Spinal cord (tissue), 10 donors: Measurements from ENCODE around the gene PARN. TPM values are rescaled to one million over a fixed set of nuclear protein-coding genes. Genes with fewer than 3 reads are reported as not detected.
"Not testable (repeated sequence)": the region's sequence is repeated elsewhere in the genome, so short reads cannot be mapped to it uniquely, and the experiment has no call there.

Experiments
- DNase-seq, 6 donors: peaks; one replicate each; pipeline versions ENCODE4 v3.0.0 to v3.0.0-alpha.2; 2013 to 2015; ENCODE audit warnings: low spot score in 6 of 6, low read depth in 4 of 6
- H3K27ac ChIP-seq: one replicate; pipeline ENCODE4 v1.5.1; 2013; ENCODE audit warnings: low read depth, low read length, control low read depth
- H3K27me3 ChIP-seq: one replicate; pipeline ENCODE4 v1.6.1; 2013; ENCODE audit warnings: low read length; ENCODE audit not compliant: control insufficient read depth, insufficient read depth
- H3K36me3 ChIP-seq: one replicate; pipeline ENCODE4 v1.6.1; 2013; ENCODE audit warnings: low read length; ENCODE audit not compliant: control insufficient read depth, insufficient read depth
- H3K4me1 ChIP-seq: one replicate; pipeline ENCODE4 v1.6.1; 2013; ENCODE audit warnings: low read length; ENCODE audit not compliant: control insufficient read depth, insufficient read depth
- H3K4me3 ChIP-seq: one replicate; pipeline ENCODE4 v1.5.1; 2013; ENCODE audit warnings: low read depth, low read length, control low read depth
- H3K9me3 ChIP-seq: one replicate; pipeline ENCODE4 v1.6.1; 2013; ENCODE audit warnings: low read length; ENCODE audit not compliant: control insufficient read depth, insufficient read depth
- WGBS: methylation state at CpG from one replicate; pipeline ENCODE4 v1.1.5; 2013; ENCODE audit warnings: missing lambda C conversion rate; ENCODE audit not compliant: insufficient coverage; 5-methylcytosine and 5-hydroxymethylcytosine counted together
- polyA plus RNA-seq, 2 donors: library from polyadenylated mRNA; unstranded; fragments of 120-200 nt; gene quantifications; one replicate each; pipeline ENCODE4 v1.2.1, GENCODE V29; 2013; ENCODE audit not compliant: insufficient read length in 2 of 2
- total RNA-seq, 2 donors: library from RNA; depleted of rRNA in 1 of 2; stranded (reverse); fragments of 120-200 nt in 1 of 2; fragments of >200 nt in 1 of 2; gene quantifications; one replicate each; pipeline versions ENCODE4 v1.2.3 to v1.2.4, GENCODE V29; 2013 to 2014
- donor health status: healthy.

The PARN gene
- total and polyA plus RNA-seq, 4 donors, result 23.5 to 33.6 (median 25.2) TPM

- H3K27me3 ChIP-seq, result no peaks in the 10 kb centered on the region
- WGBS, result 74% methylated on average over 15 of the region's 18 CpGs
- no peaks in the 10 kb centered on the region for H3K36me3 ChIP-seq
- DNase-seq, result no peak
- no peaks in the 10 kb centered on the region for H3K9me3 ChIP-seq
- no peaks in the 10 kb centered on the region for H3K4me1 ChIP-seq
- H3K27ac ChIP-seq, result no peak overlapping the region
- H3K4me3 ChIP-seq, result no peak overlapping the region
Observed at GRCh38 chr16:14420721-14421488, 209.2 kb downstream of the PARN start.

GRCh38 chr16:14420243-14420642 lies 209.8 kb downstream of the PARN start:
- DNase-seq, result not testable (repeated sequence)
- WGBS, result 93% methylated on average over 4 of the region's 4 CpGs

DNA sequence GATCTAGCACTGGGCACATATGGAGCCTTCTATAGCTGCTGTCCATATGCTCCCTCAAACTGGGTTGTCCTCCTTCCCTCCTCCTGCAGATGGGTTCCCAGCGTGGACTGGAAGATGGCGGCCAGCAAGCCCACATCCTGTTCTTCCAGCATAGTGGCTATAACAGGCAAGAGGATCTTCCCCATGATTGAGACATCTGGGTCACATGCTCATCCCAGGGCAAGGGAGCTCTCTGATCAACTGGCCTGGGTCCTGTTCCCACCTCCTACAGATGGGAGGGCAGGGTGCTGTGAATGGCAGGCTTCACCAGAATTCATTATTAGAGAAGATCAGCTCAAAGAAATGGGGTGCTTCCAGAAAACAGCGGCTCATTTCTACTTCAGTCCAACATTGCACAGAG lies 210.2 kb downstream of the PARN start:
- Histone ChIP-seq H3K27me3 (no peaks in the 10 kb centered on the region), H3K4me3 (no peak overlapping the region), H3K9me3 (no peaks in the 10 kb centered on the region), H3K36me3 (no peaks in the 10 kb centered on the region), H3K27ac (no peak overlapping the region), H3K4me1 (no peaks in the 10 kb centered on the region)
- WGBS, result 100% methylated on average over 2 of the region's 3 CpGs
- no peak for DNase-seq

More at GRCh38 chr16:14420243-14420642, 209.8 kb downstream of the PARN start:
- H3K4me1 ChIP-seq, H3K4me3 ChIP-seq, H3K27me3 ChIP-seq, H3K27ac ChIP-seq, H3K9me3 ChIP-seq, H3K36me3 ChIP-seq: not testable (repeated sequence)

- no peaks in the 10 kb centered on the region for H3K4me1 ChIP-seq
- no peaks in the 10 kb centered on the region for H3K36me3 ChIP-seq
- no peak for DNase-seq
- no peak overlapping the region for H3K27ac ChIP-seq
- H3K9me3 ChIP-seq, result no peaks in the 10 kb centered on the region
- 69% methylated on average over 5 of the region's 6 CpGs for WGBS
- H3K4me3 ChIP-seq, result no peak overlapping the region
- no peaks in the 10 kb centered on the region for H3K27me3 ChIP-seq
Observed at GRCh38 chr16:14418795-14419225, 211.2 kb downstream of the PARN start.

- Histone ChIP-seq H3K4me3 (no peak overlapping the region), H3K27me3 (no peaks in the 10 kb centered on the region), H3K27ac (no peak overlapping the region), H3K4me1 (no peaks in the 10 kb centered on the region), H3K36me3 (no peaks in the 10 kb centered on the region), H3K9me3 (no peaks in the 10 kb centered on the region)
- 86% methylated on average over 1 of the region's 3 CpGs for WGBS
- DNase-seq, result no peak
Observed at GRCh38 chr16:14416184-14416583, 213.9 kb downstream of the PARN start.

DNA sequence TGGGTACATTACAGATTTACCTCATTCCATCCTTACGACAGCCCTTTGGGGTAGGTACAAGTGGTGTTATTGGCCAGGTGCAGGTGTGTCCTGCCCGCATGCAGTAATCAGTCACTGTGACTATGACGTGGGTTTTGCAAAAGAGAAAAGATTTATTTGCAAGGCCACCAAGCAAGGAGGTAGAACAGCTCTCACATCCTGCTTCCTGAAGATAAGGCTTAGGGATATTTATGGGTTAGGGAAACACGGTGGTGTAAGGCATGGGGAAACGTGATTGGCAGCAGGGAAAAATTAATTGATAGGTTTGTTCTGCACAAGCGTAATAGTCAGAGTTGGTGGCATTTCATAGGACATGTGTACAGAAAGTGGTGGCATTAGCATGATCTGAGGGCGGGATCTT lies 214.8 kb downstream of the PARN start:
- Histone ChIP-seq H3K36me3 (no peaks in the 10 kb centered on the region), H3K9me3 (no peaks in the 10 kb centered on the region), H3K27ac (no peak overlapping the region), H3K4me3 (no peak overlapping the region), H3K4me1 (no peaks in the 10 kb centered on the region), H3K27me3 (no peaks in the 10 kb centered on the region)
- no peak for DNase-seq
- 86% methylated on average over 5 of the region's 7 CpGs for WGBS

GRCh38 chr16:14409563-14409962 lies 220.5 kb downstream of the PARN start:
- no peak for DNase-seq
- Histone ChIP-seq H3K27me3 (no peaks in the 10 kb centered on the region), H3K4me1 (no peaks in the 10 kb centered on the region), H3K27ac (no peak overlapping the region), H3K36me3 (no peaks in the 10 kb centered on the region), H3K9me3 (no peaks in the 10 kb centered on the region), H3K4me3 (no peak overlapping the region)
- 100% methylated on average over 1 of the region's 5 CpGs for WGBS

- H3K4me1 ChIP-seq, result no peaks in the 10 kb centered on the region
Observed at GRCh38 chr16:14407786-14408399, 222.2 kb downstream of the PARN start.

GRCh38 chr16:14405611-14406537 lies 224.2 kb downstream of the PARN start:
- 43% methylated on average over 36 of the region's 43 CpGs for WGBS

More at GRCh38 chr16:14407786-14408399, 222.2 kb downstream of the PARN start:
- Histone ChIP-seq H3K4me3 (no peak overlapping the region), H3K36me3 (no peaks in the 10 kb centered on the region), H3K27me3 (no peaks in the 10 kb centered on the region), H3K27ac (no peak overlapping the region), H3K9me3 (no peaks in the 10 kb centered on the region)
- DNase-seq, result no peak
- WGBS, result 62% methylated on average over 2 of the region's 2 CpGs

More at GRCh38 chr16:14405611-14406537, 224.2 kb downstream of the PARN start:
- Histone ChIP-seq H3K27ac (no peak overlapping the region), H3K36me3 (no peaks in the 10 kb centered on the region), H3K9me3 (no peaks in the 10 kb centered on the region), H3K4me3 (no peak overlapping the region), H3K27me3 (no peaks in the 10 kb centered on the region), H3K4me1 (no peaks in the 10 kb centered on the region)
- DNase-seq, result no peak
